GM12878 (cell line): Measurements from ENCODE around the gene CREBBP. TPM values are rescaled to one million over a fixed set of nuclear protein-coding genes. Genes with fewer than 3 reads are reported as not detected.

Experiments
- ATAC-seq: fragments of 200-7000 bp; cut with Tn5 transposase; 3 replicates; pipeline ENCODE4 v1.9.1; 2020; ENCODE audit warnings: mild to moderate bottlenecking, moderate library complexity
- BruUV-seq: library from RNA; stranded (reverse); fragments of 400-500 nt; replicated peaks from 2 replicates; lab custom pipeline; 2021; lab: Mats Ljungman, UMichigan
- CTCF ChIA-PET: fragments of 300-600 bp; sonication (Branson Sonifier 250); formaldehyde crosslinking; extraction: SDS; loops from one replicate; lab custom pipeline; 2021; ENCODE audit warnings: inconsistent platforms; lab: Yijun Ruan, JAX
- POLR2A ChIA-PET: fragments of 350-600 bp; formaldehyde crosslinking; extraction: SDS; loops from one replicate; lab custom pipeline; 2021; ENCODE audit warnings: inconsistent platforms; lab: Charles Lee
- RAD21 ChIA-PET: fragments of 300-600 bp; sonication (Branson Sonifier 250); formaldehyde crosslinking; loops from one replicate; lab custom pipeline; 2023; ENCODE audit warnings: antibody characterized with exemption; ENCODE audit not compliant: unreplicated experiment; lab: Charles Lee
- SMC1A ChIA-PET: fragments of 300-600 bp; sonication (Branson Sonifier 250); formaldehyde crosslinking; loops from one replicate; lab custom pipeline; 2023; ENCODE audit not compliant: unreplicated experiment, uncharacterized antibody; lab: Charles Lee
- DNase-seq: peaks from one replicate; pipeline ENCODE4 v3.0.0-alpha.2; 2011; ENCODE audit warnings: low read depth, low spot score
- FAIRE-seq: peaks from 3 replicates; lab custom pipeline; 2011; peaks lifted over from hg19 to GRCh38; lab: Jason Lieb, UNC
- H2AFZ ChIP-seq: 2 replicates; pipeline ENCODE4 v1.6.0; 2011; ENCODE audit warnings: low read depth, low read length, control low read depth; ENCODE audit not compliant: control insufficient read depth
- H3K27ac ChIP-seq: 2 replicates; pipeline ENCODE4 v1.5.1; 2011; ENCODE audit warnings: control low read depth; ENCODE audit not compliant: control insufficient read depth, insufficient read depth
- H3K27me3 ChIP-seq, 2 experiments: replicated peaks in 1 of 2; 2 replicates each; pipeline versions ENCODE4 v1.6.0 to v1.6.1; 2011; ENCODE audit warnings: low read length in 1 of 2; ENCODE audit not compliant: control insufficient read depth in 2 of 2, insufficient read depth in 2 of 2
- H3K36me3 ChIP-seq, 2 experiments: 2 replicates each; pipeline ENCODE4 v1.5.1; 2011; ENCODE audit warnings: low read length in 1 of 2; ENCODE audit not compliant: control insufficient read depth in 2 of 2, insufficient read depth in 2 of 2
- H3K4me1 ChIP-seq: 2 replicates; pipeline ENCODE4 v1.6.1; 2011; ENCODE audit warnings: mild to moderate bottlenecking, low read length, moderate library complexity, mixed read lengths; ENCODE audit not compliant: control insufficient read depth, insufficient read depth
- H3K4me2 ChIP-seq: 2 replicates; pipeline ENCODE4 v1.6.0; 2011; ENCODE audit warnings: control low read depth; ENCODE audit not compliant: control insufficient read depth, insufficient read depth
- H3K4me3 ChIP-seq: fragments of 200-600 bp; sonication (generic); 2 replicates; pipeline ENCODE4 v1.5.1; 2016
- H3K79me2 ChIP-seq: 2 replicates; pipeline ENCODE4 v1.6.0; 2011; ENCODE audit warnings: low read length; ENCODE audit not compliant: control insufficient read depth, insufficient read depth
- H3K9ac ChIP-seq: 2 replicates; pipeline ENCODE4 v1.8.0; 2011; ENCODE audit warnings: low read length, control low read depth, mixed read lengths; ENCODE audit not compliant: control insufficient read depth, insufficient read depth
- H3K9me3 ChIP-seq: replicated peaks from 3 replicates; pipeline ENCODE4 v1.5.1; 2011; ENCODE audit warnings: mild to moderate bottlenecking, low read length; ENCODE audit not compliant: control insufficient read depth, insufficient read depth
- H4K20me1 ChIP-seq: 2 replicates; pipeline ENCODE4 v1.6.0; 2011; ENCODE audit not compliant: control insufficient read depth, insufficient read depth
- BACH1 ChIP-seq: fragments of 450-650 bp; IDR thresholded peaks from 2 replicates; pipeline ENCODE4 v1.6.1; 2017; ENCODE audit warnings: mild to moderate bottlenecking, borderline replicate concordance
- CBX3 ChIP-seq: fragments of 200-600 bp; sonication (generic); IDR thresholded peaks from 2 replicates; pipeline ENCODE4 v1.6.1; 2016; ENCODE audit warnings: low read depth, borderline replicate concordance
- DPF2 ChIP-seq: fragments of 450-650 bp; IDR thresholded peaks from 2 replicates; pipeline ENCODE4 v1.6.1; 2017; ENCODE audit warnings: mild to moderate bottlenecking
- FOXK2 ChIP-seq: fragments of 450-650 bp; IDR thresholded peaks from 2 replicates; pipeline ENCODE4 v1.6.1; 2017; ENCODE audit warnings: mild to moderate bottlenecking, moderate library complexity
- KDM1A ChIP-seq: fragments of 200-600 bp; sonication (generic); IDR thresholded peaks from 2 replicates; pipeline ENCODE4 v1.6.1; 2016; ENCODE audit warnings: borderline replicate concordance
- NFIC ChIP-seq: IDR thresholded peaks from 2 replicates; pipeline ENCODE4 v1.6.1; 2012; ENCODE audit warnings: low read depth, mild to moderate bottlenecking, inconsistent platforms, low read length, moderate library complexity
- NFYA ChIP-seq: IDR thresholded peaks from 2 replicates; pipeline ENCODE4 v1.6.1; 2011; ENCODE audit warnings: low read depth, mild to moderate bottlenecking, low read length, improper control_type of control experiment, borderline replicate concordance
- NFYB ChIP-seq: IDR thresholded peaks from 2 replicates; pipeline ENCODE4 v1.6.1; 2011; ENCODE audit warnings: low read depth, mild to moderate bottlenecking, low read length, improper control_type of control experiment, moderate library complexity; ENCODE audit not compliant: insufficient read depth
- NR2C2 ChIP-seq: IDR thresholded peaks from 2 replicates; pipeline ENCODE4 v1.6.1; 2011; ENCODE audit warnings: borderline replicate concordance, low read depth; ENCODE audit not compliant: control insufficient read depth, insufficient read length
- SMAD5 ChIP-seq: IDR thresholded peaks from 2 replicates; pipeline ENCODE4 v1.6.1; 2016; ENCODE audit warnings: antibody characterized with exemption, low read depth
- SMC3 ChIP-seq: IDR thresholded peaks from 2 replicates; pipeline ENCODE4 v1.6.1; 2011; ENCODE audit warnings: low read length, improper control_type of control experiment, borderline replicate concordance
- STAT1 ChIP-seq: fragments of 450-650 bp; conservative IDR thresholded peaks from 2 replicates; pipeline ENCODE4 v1.6.1; 2014; ENCODE audit warnings: antibody characterized with exemption, mild to moderate bottlenecking
- TARDBP ChIP-seq: IDR thresholded peaks from 2 replicates; pipeline ENCODE4 v1.6.1; 2016; ENCODE audit warnings: borderline replicate concordance
- TCF3 ChIP-seq: IDR thresholded peaks from 2 replicates; pipeline ENCODE4 v1.6.1; 2012; ENCODE audit warnings: low read depth, mild to moderate bottlenecking, low read length, borderline replicate concordance; ENCODE audit not compliant: insufficient read depth
- ZNF207 ChIP-seq: fragments of 450-650 bp; IDR thresholded peaks from 2 replicates; pipeline ENCODE4 v1.6.1; 2014; ENCODE audit warnings: antibody characterized with exemption, mild to moderate bottlenecking, borderline replicate concordance
- WGBS: methylation state at CpG from one replicate; pipeline ENCODE4 v1.1.6; 2016; ENCODE audit warnings: low lambda C conversion rate; ENCODE audit not compliant: insufficient replicate concordance, insufficient coverage; ENCODE audit errors: missing lambda C conversion rate; 5-methylcytosine and 5-hydroxymethylcytosine counted together
- in situ Hi-C: fragments of 300-500 bp; cut with MboI; formaldehyde crosslinking; loops from 9 replicates; pipeline ENCODE4 v1.14.3; 2018; ENCODE audit warnings: mixed read lengths
- intact Hi-C: fragments of 100-400 bp; cut with micrococcal nuclease; formaldehyde crosslinking; loops from one replicate; pipeline ENCODE4 v1.14.2; 2022; ENCODE audit not compliant: unreplicated experiment
- polyA plus RNA-seq, 11 experiments: library from polyadenylated mRNA; depleted of rRNA in 4 of 11; unstranded in 6 of 11; stranded (reverse) in 5 of 11; fragments of >200 nt; fragmentation: Nextera tagmentation in 4 of 11; fragmentation: Illumina TruSeq in 1 of 11; extraction: Ambion mirVana in 4 of 11; extraction: Trizol in 1 of 11; gene quantifications; 1 replicate in 1 of 11; 2 replicates in 10 of 11; pipeline versions ENCODE4 v1.2.1 to v1.2.3, GENCODE V29; 2011 to 2016; ENCODE audit warnings: inconsistent platforms in 2 of 11, missing spikeins in 2 of 11, low read depth in 1 of 11
- total RNA-seq, 4 experiments: library from RNA; depleted of rRNA in 3 of 4; stranded (reverse); fragments of >200 nt in 3 of 4; fragmentation: Illumina TruSeq in 1 of 4; extraction: Trizol in 1 of 4; gene quantifications; 2 replicates each; pipeline versions ENCODE4 v1.2.1 to v1.2.3, GENCODE V29; 2013 to 2021
- TF ChIP-seq, protein P1 (sequence below): fragments of 450-650 bp; IDR thresholded peaks from 2 replicates; pipeline ENCODE4 v1.6.1; 2016; ENCODE audit warnings: mild to moderate bottlenecking
- TF ChIP-seq, protein P2 (sequence below): IDR thresholded peaks from 2 replicates; pipeline ENCODE4 v1.6.1; 2012; ENCODE audit warnings: low read depth, low read length, improper control_type of control experiment

CREBBP gene
- total and polyA plus RNA-seq, 10 of the 15 experiments (the other 5 are each of a cell fraction or from before 2014, with no cell fraction given): 3.4 to 32.7 (median 7.9) TPM

DNA sequence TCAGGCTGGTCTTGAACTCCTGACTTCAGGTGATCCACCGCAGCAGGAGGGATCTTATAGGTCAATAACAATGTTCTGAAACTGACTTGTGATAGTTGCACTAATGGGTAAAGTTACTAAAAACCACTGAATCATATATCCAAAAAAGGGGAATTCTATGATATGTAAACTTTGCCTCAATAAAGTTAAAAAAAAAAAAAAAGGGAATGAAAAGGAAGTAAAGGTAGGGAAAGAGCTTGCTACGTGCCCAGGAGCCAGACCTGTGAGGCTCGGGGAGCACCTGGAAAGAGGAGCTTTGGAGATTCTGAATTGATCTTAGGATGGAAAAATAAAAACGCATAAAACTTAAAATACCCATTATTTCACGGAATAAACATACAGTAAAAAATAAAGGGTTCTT lies 142.4 kb downstream of the CREBBP start:
- no peak for FAIRE-seq
- Histone ChIP-seq H3K4me3 (no peak overlapping the region), H2AFZ (no peak overlapping the region), H3K9ac (no peak overlapping the region), H4K20me1 (no peaks in the 10 kb centered on the region; the same call in 1 of the 2 replicates), H3K79me2 (no peaks in the 10 kb centered on the region), H3K4me1 (no peaks in the 10 kb centered on the region), H3K4me2 (no peak overlapping the region), H3K36me3 (peaks cover 27 to 39% of the 10 kb centered on the region in 2 experiments), H3K27ac (no peak overlapping the region), H3K27me3 (no peaks in the 10 kb centered on the region), H3K9me3 (no peaks in the 10 kb centered on the region)
- ChIA-PET RAD21 (no interaction called here), SMC1A (interaction anchor here (1.8 kb wide), 1 partner anchor 11 kb away, joined by 3 read pairs; no protein-coding TSS in a partner anchor), POLR2A (no interaction called here), CTCF (interaction anchor here (0.6 kb wide), 1 partner anchor 106 kb away, joined by 4 read pairs; no protein-coding TSS in a partner anchor)
- DNase-seq: no peak
- 100% methylated on average over 5 of the region's 5 CpGs for WGBS
- ATAC-seq: no peak
- BruUV-seq: no TSS peak
- in situ Hi-C loops: no loop called here
- TF ChIP-seq, protein P1, sequence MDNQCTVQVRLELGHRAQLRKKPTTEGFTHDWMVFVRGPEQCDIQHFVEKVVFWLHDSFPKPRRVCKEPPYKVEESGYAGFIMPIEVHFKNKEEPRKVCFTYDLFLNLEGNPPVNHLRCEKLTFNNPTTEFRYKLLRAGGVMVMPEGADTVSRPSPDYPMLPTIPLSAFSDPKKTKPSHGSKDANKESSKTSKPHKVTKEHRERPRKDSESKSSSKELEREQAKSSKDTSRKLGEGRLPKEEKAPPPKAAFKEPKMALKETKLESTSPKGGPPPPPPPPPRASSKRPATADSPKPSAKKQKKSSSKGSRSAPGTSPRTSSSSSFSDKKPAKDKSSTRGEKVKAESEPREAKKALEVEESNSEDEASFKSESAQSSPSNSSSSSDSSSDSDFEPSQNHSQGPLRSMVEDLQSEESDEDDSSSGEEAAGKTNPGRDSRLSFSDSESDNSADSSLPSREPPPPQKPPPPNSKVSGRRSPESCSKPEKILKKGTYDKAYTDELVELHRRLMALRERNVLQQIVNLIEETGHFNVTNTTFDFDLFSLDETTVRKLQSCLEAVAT: no peak
- TF ChIP-seq FOXK2: no peak
- no peak for TF ChIP-seq CBX3
- TF ChIP-seq, protein P2, sequence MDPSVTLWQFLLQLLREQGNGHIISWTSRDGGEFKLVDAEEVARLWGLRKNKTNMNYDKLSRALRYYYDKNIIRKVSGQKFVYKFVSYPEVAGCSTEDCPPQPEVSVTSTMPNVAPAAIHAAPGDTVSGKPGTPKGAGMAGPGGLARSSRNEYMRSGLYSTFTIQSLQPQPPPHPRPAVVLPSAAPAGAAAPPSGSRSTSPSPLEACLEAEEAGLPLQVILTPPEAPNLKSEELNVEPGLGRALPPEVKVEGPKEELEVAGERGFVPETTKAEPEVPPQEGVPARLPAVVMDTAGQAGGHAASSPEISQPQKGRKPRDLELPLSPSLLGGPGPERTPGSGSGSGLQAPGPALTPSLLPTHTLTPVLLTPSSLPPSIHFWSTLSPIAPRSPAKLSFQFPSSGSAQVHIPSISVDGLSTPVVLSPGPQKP: no peak
- TF ChIP-seq TCF3: no peak
- no peak for TF ChIP-seq NFIC
- TF ChIP-seq STAT1: no peak
- TF ChIP-seq BACH1: no peak
- TF ChIP-seq ZNF207: no peak
- no peak for TF ChIP-seq SMC3
- no peak for TF ChIP-seq NFYA
- TF ChIP-seq NFYB: no peak
- no peak for TF ChIP-seq SMAD5
- no peak for TF ChIP-seq NR2C2
- no peak for TF ChIP-seq TARDBP
- no peak for TF ChIP-seq KDM1A
- no peak for TF ChIP-seq DPF2
- intact Hi-C loops: no loop called here
